Non-pigmented ciliary epithelial cell (primary cell): ENCODE results near the gene UNKL.

Experiments
- DNase-seq: peaks from one replicate; pipeline ENCODE4 v3.0.0-alpha.2; 2010; ENCODE audit warnings: low read depth

Gene UNKL

GRCh38 chr16:1414532-1415260 lies at the start of gene UNKL:
Gene UNKL (minus strand): TSS chr16:1414704. CDS start chr16:1414691, 13 bp downstream.
- DNase-seq = no peak

- DNase-seq = no peak
These were observed 46.6 kb upstream of the UNKL start for GRCh38 chr16:1461146-1461545.

GRCh38 chr16:1460602-1461138 lies 46.2 kb upstream of the UNKL start:
- no peak for DNase-seq

GRCh38 chr16:1459967-1460366 lies 45.5 kb upstream of the UNKL start:
- no peak for DNase-seq

- no peak for DNase-seq
These were observed 44.5 kb upstream of the UNKL start for GRCh38 chr16:1458977-1459341.

GRCh38 chr16:1458336-1458976 lies 44.0 kb upstream of the UNKL start:
- no peak for DNase-seq

- DNase-seq = no peak
These were observed 43.2 kb upstream of the UNKL start for GRCh38 chr16:1457489-1458245.

GRCh38 chr16:1456951-1457350 lies 42.4 kb upstream of the UNKL start:
- no peak for DNase-seq

- DNase-seq = no peak
These were observed 41.0 kb upstream of the UNKL start for GRCh38 chr16:1455190-1456171.

GRCh38 chr16:1454561-1454960 lies 40.1 kb upstream of the UNKL start:
- no peak for DNase-seq

- no peak for DNase-seq
These were observed 38.8 kb upstream of the UNKL start for GRCh38 chr16:1453316-1453715.

GRCh38 chr16:1452530-1452929 lies 38.0 kb upstream of the UNKL start:
- no peak for DNase-seq

GRCh38 chr16:1451702-1452392 lies 37.3 kb upstream of the UNKL start:
- DNase-seq = no peak

GRCh38 chr16:1450841-1451240 lies 36.3 kb upstream of the UNKL start:
- no peak for DNase-seq

GRCh38 chr16:1450218-1450617 lies 35.7 kb upstream of the UNKL start:
- DNase-seq = no peak

- no peak for DNase-seq
These were observed 34.8 kb upstream of the UNKL start for GRCh38 chr16:1449201-1449788.

GRCh38 chr16:1448536-1449116 lies 34.1 kb upstream of the UNKL start:
- no peak for DNase-seq

GRCh38 chr16:1447965-1448364 lies 33.5 kb upstream of the UNKL start:
- DNase-seq = no peak

GRCh38 chr16:1446296-1447080 lies 32.0 kb upstream of the UNKL start:
- DNase-seq = no peak
